Ovary (tissue), 9 donors: Measurements from ENCODE around the gene TCF12. TPM values are rescaled to one million over a fixed set of nuclear protein-coding genes. Genes with fewer than 3 reads are reported as not detected.

Experiments used
- DNase-seq, 5 donors: peaks; one replicate each; pipeline ENCODE4 v3.0.0-alpha.2; 2019 to 2020
- H3K27ac ChIP-seq, 2 donors: fragments of 200-600 bp; one replicate each; pipeline versions ENCODE4 v1.5.1 to v1.8.0; 2019 to 2022
- H3K27me3 ChIP-seq: fragments of 200-600 bp; one replicate; pipeline ENCODE4 v1.8.0; 2022
- H3K36me3 ChIP-seq: fragments of 200-600 bp; sonication (generic); one replicate; pipeline ENCODE4 v1.5.1; 2019
- H3K4me1 ChIP-seq: one replicate; pipeline ENCODE4 v1.8.1; 2013; ENCODE audit warnings: mild to moderate bottlenecking, moderate library complexity; ENCODE audit not compliant: insufficient read depth
- H3K4me3 ChIP-seq: fragments of 200-600 bp; sonication (generic); one replicate; pipeline ENCODE4 v1.5.1; 2017
- H3K9me3 ChIP-seq, 2 donors: fragments of 200-600 bp in 1 of 2; sonication (generic) in 1 of 2; one replicate each; pipeline versions ENCODE4 v1.5.1 to v1.8.1; 2013 to 2019; ENCODE audit warnings: mild to moderate bottlenecking in 1 of 2, moderate library complexity in 1 of 2
- CTCF ChIP-seq, 3 donors: fragments of 450-650 bp in 2 of 3; fragments of 200-600 bp in 1 of 3; IDR thresholded peaks; one replicate each; pipeline versions ENCODE4 v1.5.1 to v1.8.0; 2016 to 2022; ENCODE audit warnings: antibody characterized with exemption in 3 of 3, mild to moderate bottlenecking in 1 of 3
- EP300 ChIP-seq: sonication (generic); formaldehyde crosslinking; IDR thresholded peaks from one replicate; pipeline ENCODE4 v1.6.1; 2017; ENCODE audit warnings: antibody characterized with exemption
- POLR2A ChIP-seq: fragments of 450-650 bp; IDR thresholded peaks from one replicate; pipeline ENCODE4 v1.6.1; 2017; ENCODE audit warnings: antibody characterized with exemption, mild to moderate bottlenecking, moderate library complexity
- WGBS, 3 donors: extraction: QIAGEN DNeasy Blood & Tissue Kit in 1 of 3; methylation state at CpG; one replicate each; pipeline versions ENCODE4 v1.1.5 to v1.1.7; 2013 to 2017; 5-methylcytosine and 5-hydroxymethylcytosine counted together
- intact Hi-C, 4 donors: fragments of 100-400 bp; cut with DNase I; formaldehyde crosslinking; loops; one replicate each; pipeline versions ENCODE4 v1.11.0 to v1.15.1; 2022 to 2023
- polyA plus RNA-seq, 2 donors: library from polyadenylated mRNA; stranded (reverse); fragments of 200-250 nt in 1 of 2; fragments of 350-450 nt in 1 of 2; fragmentation: Illumina TruSeq in 1 of 2; extraction: RNeasy Lipid Tissue Mini Kit (QIAGEN cat#74804) in 1 of 2; gene quantifications; one replicate each; pipeline ENCODE4 v1.2.3, GENCODE V29; 2013 to 2014
- total RNA-seq, 7 donors: library from RNA; depleted of rRNA in 2 of 7; stranded (reverse); fragments of >200 nt in 2 of 7; fragmentation: NEBNext Ultra II Directional in 3 of 7; extraction: Animal tissue kit (Norgen Biotek cat#: 25700) in 3 of 7; gene quantifications; one replicate each; pipeline versions ENCODE4 v1.1.0 to v1.2.4, GENCODE V29; 2016 to 2023
- donor health status: DM: no; HTN: no; CAD: no; lungs with moderate emphysema.
- donor health status: DM: no; HTN: no; CAD: no.
- donor health status: Bipolar disorder and iron deficiency.
- donor health status: DM: yes; HTN: yes; CAD: no.
- donor health status: DM: no; HTN: no; CAD: no.
- donor health status: DM: yes; HTN: yes; CAD: no.

TCF12 gene
- total and polyA plus RNA-seq, 9 donors = 28.6 to 150 (median 116) TPM

DNA sequence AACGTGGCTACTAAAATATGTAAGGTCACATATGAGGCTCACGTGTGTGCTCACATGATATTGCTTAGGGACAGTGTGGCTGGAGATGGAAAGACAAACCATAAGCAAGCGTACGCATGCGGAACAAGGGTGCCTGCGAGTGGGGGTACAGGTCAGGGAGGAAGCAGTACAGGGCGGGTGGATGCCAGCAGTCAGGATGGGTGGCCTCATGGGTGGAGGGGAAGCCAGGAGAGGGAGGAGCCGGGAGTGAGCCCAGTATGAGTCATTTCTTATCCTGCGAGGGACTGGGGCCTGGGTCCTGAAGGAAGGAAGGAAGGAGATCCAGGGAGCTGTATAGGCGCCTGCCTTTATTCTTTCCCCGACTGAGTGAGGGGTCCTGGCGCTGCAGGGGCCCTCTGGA, 415.8 kb downstream of the TCF12 start:
- WGBS, 3 donors = 49 to 60% (median 58%) methylated on average over 12 of the region's 12 CpGs

DNA sequence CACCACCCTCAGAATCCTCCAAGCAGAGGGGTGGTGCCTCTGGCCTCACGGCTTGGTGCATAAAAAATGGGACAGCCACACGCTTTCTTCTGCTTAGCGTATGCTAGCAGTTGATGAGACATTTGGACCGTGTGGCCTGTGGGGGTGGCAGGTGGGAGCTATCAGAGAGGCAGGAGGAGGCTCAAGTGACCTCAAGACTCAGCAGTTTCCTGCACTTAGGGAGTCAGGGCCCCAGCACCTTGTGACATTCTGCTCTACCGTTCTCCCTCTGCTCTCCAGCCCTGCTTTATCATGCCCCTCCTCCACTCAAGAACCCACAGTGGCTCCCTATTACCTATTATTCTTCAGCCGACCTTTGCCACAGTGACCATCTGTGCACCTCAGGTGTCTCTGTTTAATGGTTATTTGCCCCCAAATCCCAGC, 416.9 kb downstream of the TCF12 start:
- Histone ChIP-seq H3K36me3 (no peaks in the 10 kb centered on the region), H3K4me3 (no peak overlapping the region), H3K9me3 (no peaks in the 10 kb centered on the region), H3K4me1 (no peaks in the 10 kb centered on the region), H3K27ac (no peak overlapping the region), H3K27me3 (no peaks in the 10 kb centered on the region)
- WGBS, 3 donors = 77 to 87% (median 84%) methylated on average over 6 of the region's 6 CpGs
- DNase-seq = no peak
- TF ChIP-seq POLR2A (no peak), CTCF (IDR thresholded peaks at IDR 0.05) (no peak), EP300 (no peak)
- intact Hi-C loops = loop anchor here in 2 of 4 donors (2.0 to 10.0 kb wide), 2 partner anchors 191 to 841 kb away; no protein-coding TSS in a partner anchor

More for the DNA sequence above, 415.8 kb downstream of the TCF12 start:
- Histone ChIP-seq H3K9me3 (no peaks in the 10 kb centered on the region), H3K4me3 (no peak overlapping the region), H3K27ac (no peak overlapping the region), H3K27me3 (no peaks in the 10 kb centered on the region), H3K36me3 (no peaks in the 10 kb centered on the region), H3K4me1 (no peaks in the 10 kb centered on the region)
- peak in 1 of 5 donors; percentile 27 for DNase-seq
- TF ChIP-seq EP300 = no peak
- no peak for TF ChIP-seq CTCF (IDR thresholded peaks at IDR 0.05)
- TF ChIP-seq POLR2A = no peak
- intact Hi-C loops = loop anchor here in 2 of 4 donors (2.0 to 10.0 kb wide), 2 partner anchors 193 to 839 kb away; no protein-coding TSS in a partner anchor

DNA sequence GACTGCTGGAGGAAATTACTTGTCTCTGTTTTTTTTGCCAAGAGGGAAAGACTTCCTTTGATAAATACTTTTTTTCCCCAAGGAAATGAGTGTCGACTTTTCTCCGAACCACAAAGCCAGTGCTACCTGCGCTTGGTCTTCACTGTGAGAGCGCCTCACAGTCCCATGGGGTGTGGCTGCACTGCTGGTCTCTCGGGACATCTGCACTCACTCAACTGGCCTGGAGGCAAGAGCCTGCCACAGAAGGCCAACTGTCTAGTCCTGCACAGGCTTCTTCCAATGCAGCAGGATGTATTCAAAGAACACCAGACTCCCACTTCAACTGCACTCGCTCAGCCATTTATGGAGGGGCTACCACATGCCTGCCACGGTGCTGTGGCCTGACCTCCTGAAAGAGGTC, 417.3 kb downstream of the TCF12 start:
- WGBS, 3 donors = 59 to 76% (median 67%) methylated on average over 7 of the region's 7 CpGs
- TF ChIP-seq POLR2A (no peak), EP300 (no peak), CTCF (IDR thresholded peaks at IDR 0.05) (no peak)
- DNase-seq = no peak
- no peak overlapping the region for H3K27ac ChIP-seq
- H3K27me3 ChIP-seq = no peaks in the 10 kb centered on the region
- H3K4me3 ChIP-seq = no peak overlapping the region
- H3K36me3 ChIP-seq = no peaks in the 10 kb centered on the region
- no peaks in the 10 kb centered on the region for H3K4me1 ChIP-seq
- intact Hi-C loops = loop anchor here in 2 of 4 donors (2.0 to 10.0 kb wide), 2 partner anchors 191 to 841 kb away; no protein-coding TSS in a partner anchor
- no peaks in the 10 kb centered on the region for H3K9me3 ChIP-seq

- intact Hi-C loops = loop anchor here in 1 of 4 donors (2.0 to 10.0 kb wide), 2 partner anchors 191 to 843 kb away; no protein-coding TSS in a partner anchor
- Histone ChIP-seq H3K36me3 (no peaks in the 10 kb centered on the region), H3K9me3 (no peaks in the 10 kb centered on the region), H3K4me1 (no peaks in the 10 kb centered on the region), H3K4me3 (no peak overlapping the region), H3K27ac (no peak overlapping the region), H3K27me3 (no peaks in the 10 kb centered on the region)
- no peak for DNase-seq
- no peak for TF ChIP-seq CTCF (IDR thresholded peaks at IDR 0.05)
- WGBS, 3 donors = 64 to 76% (median 64%) methylated on average over 15 of the region's 15 CpGs
Observed at GRCh38 chr15:57337868-57338411, 419.5 kb downstream of the TCF12 start.
